ENCODE measurements around the gene SIN3A. TPM values are rescaled to one million over a fixed set of nuclear protein-coding genes. Genes with fewer than 3 reads are reported as not detected.

Gene SIN3A
- total RNA-seq, 1 donor from 2014 or later: 73.6 TPM

Small RNA genes within 50 kb of the gene (microRNA-seq; reads per million reads assigned to microRNA genes)
- gene MIR631: not detected

Other genes with a start within 250 kb of the SIN3A start
- gene C15orf39, start 249.8 kb downstream of the SIN3A start, total RNA-seq: 25.5 TPM
- gene GOLGA6C, start 193.4 kb downstream of the SIN3A start, total RNA-seq: not detected
- gene GOLGA6D, start 168.9 kb downstream of the SIN3A start, total RNA-seq: 0.18 TPM
- gene COMMD4, start 115.6 kb downstream of the SIN3A start, total RNA-seq: 36.8 TPM
- 51.6 TPM for gene NEIL1, start 104.7 kb downstream of the SIN3A start, total RNA-seq
- gene MAN2C1, start 83.1 kb downstream of the SIN3A start, total RNA-seq: 231 TPM
- 45.3 TPM for gene PTPN9, start 127.6 kb upstream of the SIN3A start, total RNA-seq
- 23.7 TPM for gene SNUPN, start 174.0 kb upstream of the SIN3A start, total RNA-seq
- gene IMP3, start 188.5 kb upstream of the SIN3A start, total RNA-seq: 47.2 TPM
- gene SNX33, start 196.2 kb upstream of the SIN3A start, total RNA-seq: 33.2 TPM